HCT116 (cell line): ENCODE measurements around the gene FLNC. TPM values are rescaled to one million over a fixed set of nuclear protein-coding genes. Genes with fewer than 3 reads are reported as not detected.

ENCODE experiments used
- ATAC-seq: fragments of 200-7000 bp; cut with Tn5 transposase; 2 replicates; pipeline ENCODE4 v1.9.1; 2020; ENCODE audit warnings: mild to moderate bottlenecking, moderate library complexity
- BruUV-seq: library from RNA; stranded (reverse); fragments of 400-500 nt; replicated peaks from 2 replicates; lab custom pipeline; 2021; lab: Mats Ljungman, UMichigan
- CTCF ChIA-PET: fragments of 300-600 bp; sonication (Branson Sonifier 250); formaldehyde crosslinking; loops from one replicate; lab custom pipeline; 2021; ENCODE audit warnings: antibody characterized with exemption; lab: Charles Lee
- POLR2A ChIA-PET: fragments of 300-600, 350-600 bp; sonication (Branson Sonifier 250); formaldehyde crosslinking; loops from one replicate; lab custom pipeline; 2021; ENCODE audit warnings: antibody characterized with exemption; lab: Charles Lee
- RAD21 ChIA-PET, 2 experiments: fragments of 300-600 bp; sonication (Branson Sonifier 250); formaldehyde crosslinking; loops; one replicate each; lab custom pipeline; 2023; ENCODE audit warnings: low total read pairs in 2 of 2; ENCODE audit not compliant: uncharacterized antibody in 2 of 2, unreplicated experiment in 2 of 2, low non-redundant PET in 1 of 2; lab: Charles Lee
- DNase-seq: peaks from one replicate; pipeline ENCODE4 v3.0.0-alpha.2; 2010; ENCODE audit warnings: low read depth, low spot score
- H2AFZ ChIP-seq: fragments of 200-600 bp; shearing (Covaris generic), sonication (generic); 2 replicates; pipeline ENCODE4 v1.6.1; 2017; ENCODE audit warnings: low read depth, mixed run types, mixed read lengths, antibody characterized with exemption, low read length; ENCODE audit not compliant: poor library complexity, severe bottlenecking
- H3K27ac ChIP-seq: 2 replicates; pipeline ENCODE4 v1.5.1; 2012; ENCODE audit warnings: low read depth, low read length
- H3K27me3 ChIP-seq: fragments of 200-600 bp; sonication (generic); 2 replicates; pipeline ENCODE4 v1.6.1; 2016; ENCODE audit warnings: mixed run types, low read length, mixed read lengths; ENCODE audit not compliant: insufficient read depth
- H3K36me3 ChIP-seq, 2 experiments: fragments of 200-500 bp in 1 of 2; fragments of 200-600 bp in 1 of 2; sonication (Bioruptor generic) in 1 of 2; sonication (generic) in 1 of 2; 2 replicates each; pipeline versions ENCODE4 v1.5.1 to v1.6.1; 2014 to 2016; ENCODE audit warnings: low read length in 2 of 2, inconsistent platforms in 1 of 2, mixed read lengths in 1 of 2, mixed run types in 1 of 2; ENCODE audit not compliant: insufficient read depth in 2 of 2, control insufficient read depth in 1 of 2
- H3K4me1 ChIP-seq, 2 experiments: fragments of 200-600 bp in 1 of 2; sonication (generic) in 1 of 2; 2 replicates each; pipeline versions ENCODE4 v1.5.1 to v1.6.1; 2012 to 2017; ENCODE audit warnings: low read length in 2 of 2, inconsistent platforms in 1 of 2, mild to moderate bottlenecking in 1 of 2, mixed read lengths in 1 of 2, mixed run types in 1 of 2, moderate library complexity in 1 of 2; ENCODE audit not compliant: insufficient read depth in 2 of 2, control insufficient read depth in 1 of 2
- H3K4me2 ChIP-seq: fragments of 200-600 bp; sonication (generic); 2 replicates; pipeline ENCODE4 v1.6.1; 2017; ENCODE audit warnings: mixed run types, low read length, mixed read lengths
- H3K4me3 ChIP-seq, 2 experiments: fragments of 200-600 bp in 1 of 2; sonication (generic) in 1 of 2; replicated peaks in 1 of 2; 2 replicates each; pipeline ENCODE4 v1.5.1; 2011 to 2016; ENCODE audit warnings: low read length in 2 of 2, control low read depth in 1 of 2, low read depth in 1 of 2, mild to moderate bottlenecking in 1 of 2, mixed read lengths in 1 of 2, mixed run types in 1 of 2
- H3K79me2 ChIP-seq: fragments of 200-600 bp; sonication (generic); 2 replicates; pipeline ENCODE4 v1.6.1; 2017; ENCODE audit warnings: mild to moderate bottlenecking, mixed run types, low read length, moderate library complexity, mixed read lengths; ENCODE audit not compliant: insufficient read depth
- H3K9ac ChIP-seq: fragments of 200-600 bp; sonication (generic); 2 replicates; pipeline ENCODE4 v1.6.1; 2016; ENCODE audit warnings: low read length, mixed read lengths
- H3K9me2 ChIP-seq: fragments of 200-600 bp; sonication (generic), shearing (Covaris generic); 2 replicates; pipeline ENCODE4 v1.6.1; 2017; ENCODE audit warnings: mixed run types, mild to moderate bottlenecking, moderate library complexity; ENCODE audit not compliant: insufficient read depth
- H3K9me3 ChIP-seq, 2 experiments: fragments of 200-500 bp in 1 of 2; fragments of 200-600 bp in 1 of 2; sonication (Bioruptor generic) in 1 of 2; sonication (generic) in 1 of 2; 2 replicates each; pipeline ENCODE4 v1.6.1; 2014 to 2017; ENCODE audit warnings: low read length in 2 of 2, mixed read lengths in 2 of 2, inconsistent platforms in 1 of 2, low read depth in 1 of 2, mild to moderate bottlenecking in 1 of 2, mixed run types in 1 of 2, moderate library complexity in 1 of 2; ENCODE audit not compliant: control insufficient read depth in 1 of 2, insufficient read depth in 1 of 2
- H4K20me1 ChIP-seq: fragments of 200-600 bp; sonication (generic), shearing (Covaris generic); 2 replicates; pipeline ENCODE4 v1.6.1; 2017; ENCODE audit warnings: mixed run types, mild to moderate bottlenecking, moderate library complexity; ENCODE audit not compliant: insufficient read depth
- CBX3 ChIP-seq: IDR thresholded peaks from 2 replicates; pipeline ENCODE4 v1.6.1; 2012; ENCODE audit warnings: low read depth
- CEBPB ChIP-seq: IDR thresholded peaks from 2 replicates; pipeline ENCODE4 v1.6.1; 2012; ENCODE audit warnings: low read depth
- CTCF ChIP-seq, 3 experiments: fragments of 200-600 bp in 1 of 3; sonication (generic) in 1 of 3; IDR thresholded peaks in 2 of 3; conservative IDR thresholded peaks in 1 of 3; 2 replicates each; pipeline ENCODE4 v1.5.1; 2012 to 2017; ENCODE audit warnings: low read depth in 2 of 3, low read length in 2 of 3, antibody characterized with exemption in 1 of 3, borderline replicate concordance in 1 of 3, control low read depth in 1 of 3, mild to moderate bottlenecking in 1 of 3, mixed read lengths in 1 of 3, mixed run types in 1 of 3, moderate library complexity in 1 of 3; ENCODE audit not compliant: insufficient read depth in 1 of 3
- EZH2 ChIP-seq: fragments of 200-600 bp; sonication (generic); IDR thresholded peaks from 2 replicates; pipeline ENCODE4 v1.6.1; 2017; ENCODE audit warnings: antibody characterized with exemption, mixed run types
- EZH2phosphoT487 ChIP-seq: fragments of 200-600 bp; IDR thresholded peaks from 2 replicates; pipeline ENCODE4 v1.6.1; 2018; ENCODE audit warnings: antibody characterized with exemption, borderline replicate concordance
- JUND ChIP-seq: IDR thresholded peaks from 2 replicates; pipeline ENCODE4 v1.6.1; 2012
- MAX ChIP-seq: IDR thresholded peaks from 2 replicates; pipeline ENCODE4 v1.6.1; 2012
- POLR2A ChIP-seq: IDR thresholded peaks from 2 replicates; pipeline ENCODE4 v1.7.0; 2011; ENCODE audit warnings: borderline replicate concordance; ENCODE audit not compliant: insufficient read depth, insufficient read length; ENCODE audit errors: extremely low read depth
- POLR2AphosphoS5 ChIP-seq: IDR thresholded peaks from 2 replicates; pipeline ENCODE4 v1.6.1; 2011; ENCODE audit warnings: mild to moderate bottlenecking, low read depth, low read length, moderate library complexity
- RAD21 ChIP-seq: IDR thresholded peaks from 2 replicates; pipeline ENCODE4 v1.6.1; 2012; ENCODE audit warnings: low read depth, mild to moderate bottlenecking
- REST ChIP-seq: IDR thresholded peaks from 2 replicates; pipeline ENCODE4 v1.6.1; 2012; ENCODE audit warnings: low read depth
- SIN3A ChIP-seq: IDR thresholded peaks from 2 replicates; pipeline ENCODE4 v1.6.1; 2012; ENCODE audit warnings: low read depth
- SRF ChIP-seq: IDR thresholded peaks from 2 replicates; pipeline ENCODE4 v1.6.1; 2012; ENCODE audit warnings: low read depth
- TCF7L2 ChIP-seq: IDR thresholded peaks from 2 replicates; pipeline ENCODE4 v1.7.0; 2011; ENCODE audit warnings: borderline replicate concordance, inconsistent platforms; ENCODE audit not compliant: insufficient read depth, insufficient read length; ENCODE audit errors: extremely low read depth
- YY1 ChIP-seq: IDR thresholded peaks from 2 replicates; pipeline ENCODE4 v1.6.1; 2011; ENCODE audit warnings: low read length, low read depth, moderate library complexity, mild to moderate bottlenecking; ENCODE audit not compliant: insufficient replicate concordance; ENCODE audit errors: extremely low read depth
- ZBTB33 ChIP-seq: IDR thresholded peaks from 2 replicates; pipeline ENCODE4 v1.6.1; 2011; ENCODE audit warnings: mild to moderate bottlenecking, low read length, moderate library complexity; ENCODE audit not compliant: insufficient replicate concordance; ENCODE audit errors: extremely low read depth
- ZNF274 ChIP-seq: fragments of 200-500 bp; sonication (Bioruptor generic); IDR thresholded peaks from 2 replicates; pipeline ENCODE4 v1.6.1; 2014; ENCODE audit warnings: mild to moderate bottlenecking, low read depth, low read length, inconsistent platforms
- intact Hi-C: fragments of 100-400 bp; cut with micrococcal nuclease; formaldehyde crosslinking; loops from 2 replicates; pipeline ENCODE4 v1.10.0; 2022
- total RNA-seq: library from RNA; stranded (reverse); gene quantifications from one replicate; pipeline ENCODE4 v1.2.1, GENCODE V29; 2021; ENCODE audit not compliant: unreplicated experiment

Gene FLNC
- total RNA-seq, 1 experiment from 2014 or later = 42.8 TPM

GRCh38 chr7:128903621-128904361 lies 73.6 kb downstream of the FLNC start:
- RAD21 ChIA-PET = no interaction called here
- no peak overlapping the region for H3K9ac ChIP-seq
- H3K4me1 ChIP-seq = peaks cover 7 to 27% of the 10 kb centered on the region in 2 experiments
- TF ChIP-seq CEBPB (no peak), MAX (no peak), RAD21 (no peak), POLR2AphosphoS5 (no peak), TCF7L2 (no peak), YY1 (no peak), SRF (no peak), SIN3A (no peak), POLR2A (no peak), JUND (no peak), EZH2phosphoT487 (no peak), EZH2 (no peak), CTCF (IDR thresholded peaks at IDR 0.05 in 2 of 3, conservative IDR thresholded peaks at IDR 0.05 in 1 of 3; ENCODE audit: borderline replicate concordance in 1 of 3, insufficient read depth in 1 of 3, low read depth in 2 of 3, low read length in 2 of 3) (no peak), CBX3 (no peak), ZBTB33 (no peak), ZNF274 (no peak), REST (no peak)
- TF ChIP-seq, all 23 proteins: peak for 0
- DNase-seq = no peak
- Histone ChIP-seq H3K9me2 (no peaks in the 10 kb centered on the region), H2AFZ (no peak overlapping the region), H3K27me3 (no peaks in the 10 kb centered on the region), H3K9me3 (no peaks in the 10 kb centered on the region), H4K20me1 (no peaks in the 10 kb centered on the region), H3K79me2 (no peaks in the 10 kb centered on the region), H3K4me3 (no peak overlapping the region), H3K27ac (no peak overlapping the region), H3K4me2 (peak overlapping the region; percentile 61), H3K36me3 (no peaks in the 10 kb centered on the region)
- BruUV-seq = no TSS peak
- ChIA-PET CTCF (interaction anchor here (1.3 to 2.1 kb wide), 2 partner anchors 20 to 188 kb away, joined by 4 to 6 read pairs; no protein-coding TSS in a partner anchor), POLR2A (no interaction called here)
- no peak for ATAC-seq
- intact Hi-C loops = loop anchor here (1.0 to 2.0 kb wide), 2 partner anchors 188 to 307 kb away; no protein-coding TSS in a partner anchor
